HFF-Myc (cell line): ENCODE measurements around the gene CHIT1.

Source experiments
- DNase-seq: peaks from one replicate; pipeline ENCODE4 v3.0.0-alpha.2; 2011; ENCODE audit warnings: low read depth; ENCODE audit errors: extremely low read depth
- H3K4me3 ChIP-seq: replicated peaks from 2 replicates; pipeline ENCODE4 v1.5.1; 2011; ENCODE audit warnings: low read depth, mild to moderate bottlenecking, control low read depth, low read length
- TF ChIP-seq, protein P1 (sequence below): IDR thresholded peaks from 2 replicates; pipeline ENCODE4 v1.5.1; 2012; ENCODE audit warnings: mild to moderate bottlenecking, low read depth, low read length, control low read depth; ENCODE audit errors: missing control alignments

Gene CHIT1

DNA sequence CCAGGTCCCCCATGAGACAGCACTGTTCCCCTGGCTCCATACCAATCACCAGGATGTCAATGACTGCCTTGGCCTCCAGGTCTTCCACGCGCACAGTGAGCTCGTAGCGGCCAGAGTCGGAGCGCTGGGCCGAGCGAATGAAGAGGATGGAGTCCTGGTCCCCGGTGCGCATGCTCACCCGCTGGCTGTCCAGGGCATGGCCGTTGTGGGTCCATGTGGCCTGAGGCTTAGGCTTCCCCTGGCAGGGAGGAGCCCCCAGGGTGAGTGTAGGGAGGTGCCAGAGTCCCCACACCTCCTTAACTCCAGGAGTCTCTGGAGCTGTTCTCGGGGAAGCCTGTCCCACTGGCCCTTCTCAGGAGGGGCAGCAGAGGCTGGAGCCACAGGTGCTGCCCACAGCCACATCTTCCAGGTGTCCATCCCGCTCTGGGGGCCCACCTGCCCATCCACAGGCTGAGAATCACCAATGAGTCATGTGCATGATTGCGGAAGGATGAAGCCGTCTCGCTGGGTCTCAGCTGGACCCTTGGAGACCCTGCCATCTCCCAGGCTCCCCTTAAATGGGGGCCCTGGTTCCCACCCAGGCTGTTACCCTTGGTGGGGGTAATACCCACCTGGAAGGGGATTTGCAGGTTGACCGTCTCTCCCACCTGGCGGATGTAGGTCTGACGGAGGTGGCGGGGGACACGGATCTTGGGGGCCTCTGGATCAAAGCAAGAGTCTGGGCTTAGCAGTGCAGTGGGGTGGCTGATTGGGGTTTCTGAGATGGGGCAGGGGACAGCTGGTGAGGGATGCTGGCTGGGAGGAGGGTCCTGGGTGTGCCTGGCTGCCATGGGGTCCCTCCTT, 57.9 kb downstream of the CHIT1 start:
- no peak overlapping the region for H3K4me3 ChIP-seq
- TF ChIP-seq, protein P1, sequence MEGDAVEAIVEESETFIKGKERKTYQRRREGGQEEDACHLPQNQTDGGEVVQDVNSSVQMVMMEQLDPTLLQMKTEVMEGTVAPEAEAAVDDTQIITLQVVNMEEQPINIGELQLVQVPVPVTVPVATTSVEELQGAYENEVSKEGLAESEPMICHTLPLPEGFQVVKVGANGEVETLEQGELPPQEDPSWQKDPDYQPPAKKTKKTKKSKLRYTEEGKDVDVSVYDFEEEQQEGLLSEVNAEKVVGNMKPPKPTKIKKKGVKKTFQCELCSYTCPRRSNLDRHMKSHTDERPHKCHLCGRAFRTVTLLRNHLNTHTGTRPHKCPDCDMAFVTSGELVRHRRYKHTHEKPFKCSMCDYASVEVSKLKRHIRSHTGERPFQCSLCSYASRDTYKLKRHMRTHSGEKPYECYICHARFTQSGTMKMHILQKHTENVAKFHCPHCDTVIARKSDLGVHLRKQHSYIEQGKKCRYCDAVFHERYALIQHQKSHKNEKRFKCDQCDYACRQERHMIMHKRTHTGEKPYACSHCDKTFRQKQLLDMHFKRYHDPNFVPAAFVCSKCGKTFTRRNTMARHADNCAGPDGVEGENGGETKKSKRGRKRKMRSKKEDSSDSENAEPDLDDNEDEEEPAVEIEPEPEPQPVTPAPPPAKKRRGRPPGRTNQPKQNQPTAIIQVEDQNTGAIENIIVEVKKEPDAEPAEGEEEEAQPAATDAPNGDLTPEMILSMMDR = no peak
- DNase-seq = no peak

DNA sequence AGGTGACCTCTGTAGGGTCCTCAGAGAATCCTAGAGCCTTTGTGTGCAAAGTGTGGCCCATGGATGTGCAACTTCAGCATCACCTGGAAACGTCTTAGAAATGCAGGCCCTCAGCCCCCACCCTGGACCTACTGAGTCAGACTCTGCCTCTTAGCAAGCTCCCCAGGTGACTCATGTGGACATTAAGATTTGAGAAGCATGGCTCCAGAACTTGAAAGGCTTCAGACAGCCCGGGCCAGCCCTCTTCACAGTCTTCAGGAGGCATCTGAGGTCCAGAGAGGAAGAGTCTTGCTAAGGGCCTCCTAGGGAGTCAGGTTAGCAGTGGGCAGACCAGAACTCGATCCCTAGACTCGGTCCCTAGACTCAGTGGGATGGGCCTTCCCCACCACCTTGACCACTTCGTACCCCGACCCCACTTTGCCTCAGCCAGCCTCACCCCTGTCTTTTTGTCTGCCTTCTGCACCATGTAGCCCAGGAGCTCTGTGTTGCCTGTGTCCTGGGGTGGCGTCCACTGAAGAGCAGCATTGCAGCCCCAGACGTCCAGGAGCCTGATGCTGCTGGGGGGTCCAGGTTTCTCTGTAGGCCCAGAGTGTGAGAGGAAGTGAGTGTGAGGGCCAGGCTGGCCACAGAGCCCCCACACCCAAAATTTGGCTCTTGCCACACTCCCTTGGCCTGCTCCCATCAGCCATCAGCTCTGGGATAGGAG, 58.7 kb downstream of the CHIT1 start:
- H3K4me3 ChIP-seq = no peak overlapping the region
- TF ChIP-seq, protein P1 = no peak
- no peak for DNase-seq

DNA sequence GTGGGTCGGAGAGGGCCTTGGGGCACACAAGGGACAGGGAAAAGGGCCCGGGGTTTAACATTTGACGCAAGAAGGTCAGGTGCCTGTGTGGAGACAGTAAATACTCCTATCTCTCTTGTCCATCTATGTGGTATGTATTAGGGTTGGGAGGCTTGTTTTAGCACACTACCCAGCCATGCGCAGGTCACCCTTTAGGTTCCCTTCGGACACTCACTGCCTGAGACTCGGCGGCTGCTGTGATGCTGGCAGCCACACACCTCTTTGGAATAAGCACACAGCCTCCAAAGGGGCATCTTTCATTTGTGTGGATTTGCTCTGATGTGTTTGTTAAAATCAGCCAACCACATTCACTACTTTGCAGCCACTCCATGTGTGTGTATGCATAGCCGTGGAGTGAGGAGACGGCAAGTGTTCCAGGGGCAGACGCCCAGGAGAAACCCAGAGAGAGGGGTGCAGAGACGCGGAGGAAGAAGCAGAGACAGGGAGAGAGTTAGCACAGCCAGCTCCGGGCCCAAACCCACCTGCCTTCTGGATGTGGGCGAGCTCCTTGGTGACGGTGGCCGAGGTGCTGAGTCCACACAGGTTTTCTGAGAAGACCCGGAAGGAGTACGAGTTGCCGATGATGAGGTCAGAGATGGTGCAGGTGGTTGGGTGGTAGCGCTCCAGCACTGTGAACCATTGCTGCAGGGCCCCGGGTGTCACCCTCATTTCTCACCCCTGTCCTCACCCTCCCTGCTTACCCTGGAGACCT, 59.5 kb downstream of the CHIT1 start:
- no peak for DNase-seq
- TF ChIP-seq, protein P1 = no peak
- H3K4me3 ChIP-seq = no peak overlapping the region

DNA sequence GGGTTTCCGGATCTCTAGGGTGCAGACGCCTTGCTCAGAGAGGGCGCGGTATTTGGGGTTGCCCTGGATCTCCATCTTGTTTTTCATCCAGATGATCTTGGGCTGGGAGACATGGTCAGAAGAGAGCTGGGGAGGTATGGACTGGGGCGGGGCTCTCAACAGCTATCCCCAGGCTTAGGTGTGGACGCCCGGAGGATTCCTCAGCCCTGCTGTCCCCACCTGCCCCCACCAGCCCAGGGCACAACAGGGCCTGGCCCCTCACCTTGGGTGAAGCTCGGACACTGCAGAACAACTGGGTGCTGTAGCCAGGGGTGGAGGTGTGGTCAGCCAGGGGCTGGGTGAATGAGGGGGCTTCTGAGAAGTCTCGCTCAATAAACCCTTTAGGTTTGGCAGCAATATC, 60.5 kb downstream of the CHIT1 start:
- TF ChIP-seq, protein P1 = no peak
- DNase-seq = no peak
- no peak overlapping the region for H3K4me3 ChIP-seq

DNA sequence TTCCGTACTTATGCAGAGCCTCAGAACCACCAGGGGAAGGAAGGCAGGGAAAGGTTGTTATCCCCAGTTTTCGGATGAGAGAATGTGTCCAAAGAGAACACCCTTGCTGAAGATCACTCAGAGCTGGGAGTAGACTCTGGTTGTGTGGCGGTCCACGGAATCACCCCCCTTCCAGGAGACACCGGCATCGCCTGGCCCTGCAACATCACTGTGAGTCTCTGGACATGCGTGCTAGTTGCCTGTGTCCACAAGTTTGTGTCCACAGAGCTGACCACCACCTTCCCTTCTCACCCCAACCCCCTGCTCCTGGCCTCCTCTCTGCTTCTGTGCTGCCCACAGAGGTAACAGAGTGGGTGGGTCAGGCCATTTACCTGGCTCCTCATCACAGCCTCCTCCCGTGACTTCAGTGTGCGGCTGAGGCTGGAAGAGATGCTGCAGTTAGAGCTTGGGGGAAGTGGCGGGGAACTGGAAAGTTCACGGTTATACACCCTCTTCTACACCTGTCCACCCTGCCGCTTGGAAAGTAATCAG, 61.2 kb downstream of the CHIT1 start:
- H3K4me3 ChIP-seq = no peak overlapping the region
- TF ChIP-seq, protein P1 = no peak
- no peak for DNase-seq

DNA sequence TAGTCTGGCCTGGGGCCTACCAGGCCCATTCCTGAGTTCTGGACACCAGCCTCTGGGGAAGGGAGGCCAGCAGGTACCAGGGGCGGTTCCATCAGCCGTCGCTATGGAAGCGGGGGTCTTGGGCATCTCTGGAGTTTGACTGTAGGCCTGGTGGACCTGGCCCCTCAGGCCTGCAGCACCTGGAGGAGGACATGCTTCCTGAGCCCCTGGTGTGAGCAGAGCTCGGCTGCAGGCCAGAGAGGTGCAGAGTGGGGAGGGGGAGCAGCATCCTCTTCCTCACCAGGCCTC, 61.6 kb downstream of the CHIT1 start:
- TF ChIP-seq, protein P1 = no peak
- H3K4me3 ChIP-seq = no peak overlapping the region
- DNase-seq = no peak
